ENCODE data around the gene CNOT4.

DNA sequence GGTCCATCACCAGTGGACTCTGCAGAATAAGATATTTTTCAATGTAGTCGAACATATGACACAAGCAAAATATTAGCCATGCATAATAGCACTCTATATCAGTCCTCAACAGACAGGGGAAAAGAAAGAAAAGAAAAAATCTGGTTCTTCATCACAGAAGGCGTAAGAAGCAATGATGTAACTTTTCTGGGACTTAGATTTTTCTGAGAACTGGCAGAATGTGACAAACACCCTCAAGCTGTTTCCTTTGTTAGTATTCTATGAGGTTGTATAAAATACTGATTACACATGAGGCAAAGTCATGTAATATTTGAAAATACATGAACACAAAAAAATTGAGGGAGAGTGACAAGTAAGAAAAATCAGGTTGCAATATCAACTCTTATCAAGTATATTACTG lies 84.9 kb downstream of the CNOT4 start:
- TF ChIP-seq, protein P1, sequence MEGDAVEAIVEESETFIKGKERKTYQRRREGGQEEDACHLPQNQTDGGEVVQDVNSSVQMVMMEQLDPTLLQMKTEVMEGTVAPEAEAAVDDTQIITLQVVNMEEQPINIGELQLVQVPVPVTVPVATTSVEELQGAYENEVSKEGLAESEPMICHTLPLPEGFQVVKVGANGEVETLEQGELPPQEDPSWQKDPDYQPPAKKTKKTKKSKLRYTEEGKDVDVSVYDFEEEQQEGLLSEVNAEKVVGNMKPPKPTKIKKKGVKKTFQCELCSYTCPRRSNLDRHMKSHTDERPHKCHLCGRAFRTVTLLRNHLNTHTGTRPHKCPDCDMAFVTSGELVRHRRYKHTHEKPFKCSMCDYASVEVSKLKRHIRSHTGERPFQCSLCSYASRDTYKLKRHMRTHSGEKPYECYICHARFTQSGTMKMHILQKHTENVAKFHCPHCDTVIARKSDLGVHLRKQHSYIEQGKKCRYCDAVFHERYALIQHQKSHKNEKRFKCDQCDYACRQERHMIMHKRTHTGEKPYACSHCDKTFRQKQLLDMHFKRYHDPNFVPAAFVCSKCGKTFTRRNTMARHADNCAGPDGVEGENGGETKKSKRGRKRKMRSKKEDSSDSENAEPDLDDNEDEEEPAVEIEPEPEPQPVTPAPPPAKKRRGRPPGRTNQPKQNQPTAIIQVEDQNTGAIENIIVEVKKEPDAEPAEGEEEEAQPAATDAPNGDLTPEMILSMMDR (IDR thresholded peaks at IDR 0.05), result no peak
- no peak for TF ChIP-seq POLR2A (IDR thresholded peaks at IDR 0.05)

All from adrenal gland (tissue), 5 donors.